Ectodermal cell (in vitro differentiated cells): ENCODE measurements around the gene DUSP23.

Source experiments
- H3K27ac ChIP-seq: 2 replicates; pipeline ENCODE4 v1.7.0; 2013; ENCODE audit warnings: mild to moderate bottlenecking, low read depth, low read length; ENCODE audit not compliant: insufficient read depth, poor library complexity, severe bottlenecking
- H3K27me3 ChIP-seq: 2 replicates; pipeline ENCODE4 v1.7.0; 2013; ENCODE audit warnings: mild to moderate bottlenecking, low read length; ENCODE audit not compliant: insufficient read depth, control insufficient read depth, poor library complexity, severe bottlenecking
- H3K36me3 ChIP-seq: one replicate; pipeline ENCODE4 v1.7.0; 2013; ENCODE audit warnings: low read length; ENCODE audit not compliant: control insufficient read depth, insufficient read depth
- H3K4me1 ChIP-seq: one replicate; pipeline ENCODE4 v1.7.0; 2013; ENCODE audit warnings: low read length; ENCODE audit not compliant: control insufficient read depth, insufficient read depth
- H3K4me3 ChIP-seq: 2 replicates; pipeline ENCODE4 v1.7.0; 2013; ENCODE audit warnings: low read depth, low read length, control low read depth; ENCODE audit not compliant: insufficient read depth
- H3K9me3 ChIP-seq: 2 replicates; pipeline ENCODE4 v1.7.0; 2013; ENCODE audit warnings: mild to moderate bottlenecking, low read length, moderate library complexity; ENCODE audit not compliant: control insufficient read depth
- WGBS, 2 experiments: methylation state at CpG; one replicate each; pipeline ENCODE4 v1.1.7; 2013; ENCODE audit warnings: missing lambda C conversion rate in 2 of 2; 5-methylcytosine and 5-hydroxymethylcytosine counted together

The DUSP23 gene

DNA sequence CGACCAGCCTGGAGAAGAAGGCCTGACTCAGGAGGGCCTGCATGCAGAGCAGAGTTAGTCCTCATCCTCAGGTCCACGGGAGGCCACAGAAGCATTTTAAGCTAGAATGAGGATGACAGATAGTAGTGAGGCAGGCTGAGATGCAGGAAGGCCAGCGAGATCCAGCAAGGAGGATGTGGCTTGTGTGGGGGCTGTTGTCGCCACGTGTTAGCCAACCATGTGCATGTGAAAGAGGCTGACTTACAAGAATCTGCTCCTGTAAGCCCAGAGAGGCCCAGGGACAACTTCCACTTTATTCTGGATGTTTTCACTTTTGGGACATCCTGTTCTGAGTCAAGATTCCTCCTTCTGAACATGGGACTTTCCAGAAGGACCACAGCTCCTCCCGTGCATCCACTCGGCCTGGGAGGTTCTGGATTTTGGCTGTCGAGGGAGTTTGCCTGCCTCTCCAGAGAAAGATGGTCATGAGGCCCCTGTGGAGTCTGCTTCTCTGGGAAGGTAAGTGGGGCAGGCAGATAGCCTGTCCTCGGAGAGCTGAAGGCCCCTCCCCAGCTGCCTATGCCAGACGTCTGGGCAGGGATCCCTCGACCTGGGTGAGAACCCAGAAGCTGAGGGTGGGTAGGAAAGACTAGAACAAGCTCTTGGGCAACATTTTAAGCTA lies 45.8 kb downstream of the DUSP23 start, which contains the start of gene SLAMF8:
Gene SLAMF8 (plus strand): TSS at position 433 of the 661 bp plus-strand sequence. CDS start 26 bp downstream, at position 459.
- 90 to 91% methylated on average over 11 of the region's 11 CpGs for WGBS, 2 experiments
- H3K4me3 ChIP-seq, result no peak within 1 kb of the TSS
- H3K9me3 ChIP-seq, result no peaks in the 10 kb centered on the region
- no peak within 1 kb of the TSS for H3K27ac ChIP-seq
- H3K27me3 ChIP-seq, result peaks cover 5% of the 10 kb centered on the region
- H3K36me3 ChIP-seq, result no peaks in the 10 kb centered on the region
- peaks cover 10% of the 10 kb centered on the region for H3K4me1 ChIP-seq

DNA sequence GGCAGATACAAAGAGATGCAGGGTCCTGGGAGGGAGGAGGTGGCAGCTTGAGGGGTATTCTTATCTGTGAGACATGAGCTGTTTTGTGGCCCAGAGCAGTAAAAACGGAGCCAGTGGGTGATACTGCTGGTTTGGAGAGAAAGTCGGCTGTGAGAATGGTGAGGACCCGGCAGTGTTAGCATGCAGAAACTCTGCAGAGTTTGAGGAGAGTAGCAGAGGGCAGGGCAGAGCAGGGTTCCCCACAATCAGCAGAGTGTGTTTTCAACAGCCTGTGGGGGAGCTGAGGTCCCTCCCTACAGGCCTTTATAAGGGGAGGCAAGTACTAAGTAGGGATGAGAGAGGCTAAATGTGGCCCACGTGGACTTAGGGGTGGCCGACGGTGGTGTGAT lies 46.3 kb downstream of the DUSP23 start:
- H3K27me3 ChIP-seq, result peaks cover 5% of the 10 kb centered on the region
- no peaks in the 10 kb centered on the region for H3K36me3 ChIP-seq
- no peak overlapping the region for H3K27ac ChIP-seq
- peaks cover 10% of the 10 kb centered on the region for H3K4me1 ChIP-seq
- no peaks in the 10 kb centered on the region for H3K9me3 ChIP-seq
- no peak overlapping the region for H3K4me3 ChIP-seq
- WGBS, 2 experiments, result 93 to 94% methylated on average over 6 of the region's 6 CpGs

DNA sequence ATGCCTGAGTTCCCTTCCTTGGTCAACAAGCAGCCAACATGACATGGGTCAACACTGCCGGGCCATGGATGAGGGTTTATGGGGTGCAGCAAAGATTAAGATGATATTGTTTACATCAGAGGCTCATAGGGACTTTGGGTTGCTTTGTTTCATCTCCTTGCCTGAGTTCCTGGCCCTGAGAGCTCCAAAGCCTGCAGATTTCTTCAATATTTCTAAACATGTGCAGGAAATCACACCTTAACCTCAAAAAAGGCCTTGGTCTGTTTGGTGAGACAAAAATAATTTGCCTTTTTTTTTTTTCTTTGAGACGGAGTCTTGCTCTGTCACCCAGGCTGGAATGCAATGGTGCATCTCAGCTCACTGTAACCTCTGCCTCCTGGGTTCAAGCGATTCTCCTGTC lies 46.8 kb downstream of the DUSP23 start:
- H3K4me1 ChIP-seq, result peaks cover 10% of the 10 kb centered on the region
- no peaks in the 10 kb centered on the region for H3K36me3 ChIP-seq
- no peaks in the 10 kb centered on the region for H3K9me3 ChIP-seq
- H3K27ac ChIP-seq, result no peak overlapping the region
- peaks cover 5% of the 10 kb centered on the region for H3K27me3 ChIP-seq
- 95 to 98% methylated on average over 3 of the region's 3 CpGs for WGBS, 2 experiments
- H3K4me3 ChIP-seq, result no peak overlapping the region

DNA sequence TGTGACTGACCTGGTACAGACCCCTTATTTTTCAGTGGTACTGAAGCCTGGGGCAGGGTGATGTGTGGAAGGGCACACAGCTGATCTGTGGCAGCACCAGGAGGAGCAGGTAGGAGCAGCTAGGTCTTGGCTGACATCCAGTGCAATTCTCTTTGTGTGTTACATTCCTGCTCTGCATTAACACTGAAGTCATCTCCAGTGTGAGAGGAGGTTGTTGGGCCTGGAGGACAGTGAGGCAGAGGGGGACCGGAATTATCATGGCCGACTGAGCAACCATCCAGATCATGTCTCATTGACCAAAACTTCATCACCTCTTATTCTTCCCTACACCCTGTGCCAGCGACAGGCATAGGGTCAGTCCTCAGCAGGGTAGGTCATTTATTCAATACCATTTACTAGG lies 47.4 kb downstream of the DUSP23 start:
- no peaks in the 10 kb centered on the region for H3K9me3 ChIP-seq
- WGBS, 2 experiments, result 84 to 86% methylated on average over 3 of the region's 3 CpGs
- no peak overlapping the region for H3K27ac ChIP-seq
- no peaks in the 10 kb centered on the region for H3K36me3 ChIP-seq
- H3K4me3 ChIP-seq, result no peak overlapping the region
- peaks cover 10% of the 10 kb centered on the region for H3K27me3 ChIP-seq
- peaks cover 10% of the 10 kb centered on the region for H3K4me1 ChIP-seq

DNA sequence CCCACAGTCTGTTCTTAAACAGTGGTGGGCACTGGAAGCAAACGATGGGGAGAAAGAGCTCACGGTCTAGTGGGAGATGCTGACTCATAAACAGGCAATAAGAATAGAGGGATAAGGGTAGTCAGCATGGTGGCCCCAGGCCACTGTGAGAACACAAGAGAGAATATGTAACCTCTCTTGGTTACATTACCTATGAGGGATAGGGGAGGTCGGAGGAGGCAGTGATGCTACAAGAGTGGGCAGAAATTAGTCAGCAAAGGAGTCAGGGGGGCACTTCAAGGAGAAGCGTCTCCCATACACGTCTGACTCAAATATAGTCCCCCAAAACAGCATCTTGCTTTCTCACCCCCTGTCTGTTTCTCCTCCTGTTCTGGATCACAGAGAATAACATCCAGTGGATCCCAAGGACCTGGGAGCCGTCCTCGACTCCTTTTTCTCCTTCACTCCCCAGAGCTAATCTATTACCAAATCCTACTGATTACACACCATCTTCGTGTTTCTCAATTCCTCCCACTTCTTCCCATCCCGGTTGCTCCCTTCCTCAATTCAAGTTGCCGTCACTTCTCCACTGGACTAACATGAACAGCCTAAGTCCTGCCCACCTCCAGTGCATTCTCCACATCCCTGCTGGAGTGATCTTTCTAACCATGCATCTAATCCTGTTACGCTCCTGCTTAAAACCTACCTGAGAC lies 48.0 kb downstream of the DUSP23 start:
- H3K36me3 ChIP-seq, result no peaks in the 10 kb centered on the region
- no peak overlapping the region for H3K4me3 ChIP-seq
- H3K4me1 ChIP-seq, result peaks cover 10% of the 10 kb centered on the region
- no peaks in the 10 kb centered on the region for H3K9me3 ChIP-seq
- 92 to 94% methylated on average over 11 of the region's 11 CpGs for whole genome bisulfite sequencing, 2 experiments
- peaks cover 16% of the 10 kb centered on the region for H3K27me3 ChIP-seq
- no peak overlapping the region for H3K27ac ChIP-seq

DNA sequence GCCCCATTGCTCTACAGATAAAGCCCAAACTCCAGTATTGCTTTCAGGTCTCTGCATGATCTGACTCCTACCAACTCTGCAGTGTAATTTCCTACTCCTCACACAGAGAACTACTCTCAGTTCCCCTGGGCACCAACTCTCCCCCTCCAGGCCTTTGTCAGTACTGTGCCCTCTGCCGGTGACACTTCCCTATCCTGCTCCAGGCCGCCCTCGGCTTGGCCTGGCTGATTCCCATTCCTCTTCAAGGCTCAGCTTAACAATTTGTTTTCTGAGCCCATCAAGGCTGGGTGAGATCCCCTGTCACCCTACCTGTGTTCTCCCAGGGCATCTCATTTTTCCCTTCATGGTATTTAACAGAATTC lies 48.5 kb downstream of the DUSP23 start:
- H3K4me1 ChIP-seq, result peaks cover 10% of the 10 kb centered on the region
- peaks cover 20% of the 10 kb centered on the region for H3K27me3 ChIP-seq
- no peaks in the 10 kb centered on the region for H3K9me3 ChIP-seq
- WGBS, 2 experiments, result 25 to 28% methylated on average over 3 of the region's 3 CpGs
- no peak overlapping the region for H3K4me3 ChIP-seq
- no peak overlapping the region for H3K27ac ChIP-seq
- no peaks in the 10 kb centered on the region for H3K36me3 ChIP-seq

DNA sequence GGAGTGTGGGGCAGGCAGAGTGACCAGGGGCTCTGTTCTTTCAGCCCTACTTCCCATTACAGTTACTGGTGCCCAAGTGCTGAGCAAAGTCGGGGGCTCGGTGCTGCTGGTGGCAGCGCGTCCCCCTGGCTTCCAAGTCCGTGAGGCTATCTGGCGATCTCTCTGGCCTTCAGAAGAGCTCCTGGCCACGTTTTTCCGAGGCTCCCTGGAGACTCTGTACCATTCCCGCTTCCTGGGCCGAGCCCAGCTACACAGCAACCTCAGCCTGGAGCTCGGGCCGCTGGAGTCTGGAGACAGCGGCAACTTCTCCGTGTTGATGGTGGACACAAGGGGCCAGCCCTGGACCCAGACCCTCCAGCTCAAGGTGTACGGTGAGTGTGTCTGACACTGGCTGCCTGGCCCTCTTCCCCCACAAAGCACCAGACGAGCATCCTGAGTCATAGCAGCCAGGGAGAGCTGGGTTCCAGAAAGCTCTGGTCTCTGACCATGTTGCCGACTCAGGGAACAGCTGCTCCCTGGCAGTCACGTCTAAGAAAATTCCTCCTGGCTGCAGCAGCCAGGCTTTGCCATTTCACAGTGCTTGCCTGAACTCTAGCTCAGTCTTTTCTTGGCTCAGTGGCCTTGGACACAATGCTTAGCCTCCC lies 49.2 kb downstream of the DUSP23 start:
- Histone ChIP-seq H3K27ac (no peak overlapping the region), H3K4me3 (no peak overlapping the region), H3K27me3 (peaks cover 21% of the 10 kb centered on the region), H3K4me1 (peaks cover 9% of the 10 kb centered on the region), H3K9me3 (no peaks in the 10 kb centered on the region), H3K36me3 (no peaks in the 10 kb centered on the region)
- 86 to 89% methylated on average over 18 of the region's 18 CpGs for WGBS, 2 experiments

DNA sequence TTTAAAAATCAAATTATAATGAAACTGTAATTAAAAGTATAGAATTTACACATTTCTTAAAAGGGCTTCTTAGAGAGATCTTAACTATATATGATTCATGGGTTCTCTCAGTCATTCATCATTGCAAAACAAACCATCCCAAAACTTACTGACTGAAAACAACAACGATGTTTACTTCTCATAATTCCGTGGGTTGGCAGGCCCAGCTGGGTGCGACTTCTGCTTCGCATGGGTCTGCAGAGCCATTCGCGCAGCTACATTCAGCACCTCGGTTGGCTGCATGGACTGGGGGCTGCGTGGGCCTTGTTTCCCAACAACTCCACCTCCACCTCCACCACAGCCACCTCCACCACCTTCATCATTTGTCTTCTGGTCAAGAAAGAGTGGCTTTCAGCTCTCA lies 50.0 kb downstream of the DUSP23 start:
- H3K27ac ChIP-seq, result no peak overlapping the region
- 92 to 93% methylated on average over 8 of the region's 8 CpGs for WGBS, 2 experiments
- H3K4me3 ChIP-seq, result no peak overlapping the region
- H3K4me1 ChIP-seq, result peaks cover 6% of the 10 kb centered on the region
- no peaks in the 10 kb centered on the region for H3K36me3 ChIP-seq
- peaks cover 26% of the 10 kb centered on the region for H3K27me3 ChIP-seq
- H3K9me3 ChIP-seq, result no peaks in the 10 kb centered on the region

DNA sequence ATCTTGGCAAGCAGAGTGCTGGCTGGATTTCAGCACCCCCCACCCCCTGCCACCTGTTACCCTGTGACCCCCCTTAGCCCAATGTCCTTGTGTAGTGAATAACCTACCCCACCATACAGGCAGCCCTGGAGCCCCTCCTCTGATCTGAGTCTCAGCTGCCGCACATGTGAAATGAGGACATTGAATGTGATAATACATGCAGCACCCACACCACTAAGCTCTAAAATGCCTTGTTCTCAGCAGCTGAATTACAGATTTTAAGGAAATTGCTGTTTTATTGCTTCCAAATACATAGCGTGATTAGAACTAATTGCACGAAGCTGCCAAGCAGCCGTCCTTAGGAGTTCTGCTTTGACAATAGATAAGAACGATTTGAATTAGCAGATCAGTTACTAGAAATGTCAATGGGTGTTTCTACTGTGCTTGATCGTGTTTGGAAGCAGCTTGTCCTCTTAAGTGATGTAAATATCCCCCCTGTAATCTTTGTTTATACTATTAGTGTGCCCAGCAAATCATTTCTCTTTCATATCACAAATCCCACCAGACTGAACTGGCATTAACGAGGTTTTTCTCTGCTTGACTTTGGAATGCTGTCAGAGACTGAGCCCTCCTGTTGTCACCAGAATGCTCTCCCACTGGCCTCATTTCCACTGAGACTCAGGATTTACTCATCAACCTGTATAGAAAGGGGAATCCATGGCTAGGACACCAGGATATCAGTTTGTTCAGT lies 50.8 kb downstream of the DUSP23 start:
- 26 to 31% methylated on average over 7 of the region's 7 CpGs for WGBS, 2 experiments
- H3K4me1 ChIP-seq, result peaks cover 6% of the 10 kb centered on the region
- no peak overlapping the region for H3K27ac ChIP-seq
- peaks cover 26% of the 10 kb centered on the region for H3K27me3 ChIP-seq
- H3K36me3 ChIP-seq, result no peaks in the 10 kb centered on the region
- no peak overlapping the region for H3K4me3 ChIP-seq
- H3K9me3 ChIP-seq, result no peaks in the 10 kb centered on the region
